HL-60 (cell line): ENCODE measurements around the gene KRT15.

ENCODE experiments used
- SPI1 ChIP-seq: IDR thresholded peaks from 2 replicates; pipeline ENCODE4 v1.6.1; 2012; ENCODE audit warnings: low read depth, mild to moderate bottlenecking, borderline replicate concordance
- TF ChIP-seq, protein P1 (sequence below): IDR thresholded peaks from one replicate; pipeline ENCODE4 v1.5.1; 2011; ENCODE audit warnings: low read length, control low read depth, inconsistent platforms; ENCODE audit not compliant: insufficient read depth
- TF ChIP-seq, protein P2 (sequence below): IDR thresholded peaks from 2 replicates; pipeline ENCODE4 v1.6.1; 2012; ENCODE audit warnings: low read depth; ENCODE audit not compliant: insufficient replicate concordance

GRCh38 chr17:41539979-41540701 lies 21.4 kb upstream of the KRT15 start:
- TF ChIP-seq, protein P1, sequence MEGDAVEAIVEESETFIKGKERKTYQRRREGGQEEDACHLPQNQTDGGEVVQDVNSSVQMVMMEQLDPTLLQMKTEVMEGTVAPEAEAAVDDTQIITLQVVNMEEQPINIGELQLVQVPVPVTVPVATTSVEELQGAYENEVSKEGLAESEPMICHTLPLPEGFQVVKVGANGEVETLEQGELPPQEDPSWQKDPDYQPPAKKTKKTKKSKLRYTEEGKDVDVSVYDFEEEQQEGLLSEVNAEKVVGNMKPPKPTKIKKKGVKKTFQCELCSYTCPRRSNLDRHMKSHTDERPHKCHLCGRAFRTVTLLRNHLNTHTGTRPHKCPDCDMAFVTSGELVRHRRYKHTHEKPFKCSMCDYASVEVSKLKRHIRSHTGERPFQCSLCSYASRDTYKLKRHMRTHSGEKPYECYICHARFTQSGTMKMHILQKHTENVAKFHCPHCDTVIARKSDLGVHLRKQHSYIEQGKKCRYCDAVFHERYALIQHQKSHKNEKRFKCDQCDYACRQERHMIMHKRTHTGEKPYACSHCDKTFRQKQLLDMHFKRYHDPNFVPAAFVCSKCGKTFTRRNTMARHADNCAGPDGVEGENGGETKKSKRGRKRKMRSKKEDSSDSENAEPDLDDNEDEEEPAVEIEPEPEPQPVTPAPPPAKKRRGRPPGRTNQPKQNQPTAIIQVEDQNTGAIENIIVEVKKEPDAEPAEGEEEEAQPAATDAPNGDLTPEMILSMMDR, result no peak
- TF ChIP-seq, protein P2, sequence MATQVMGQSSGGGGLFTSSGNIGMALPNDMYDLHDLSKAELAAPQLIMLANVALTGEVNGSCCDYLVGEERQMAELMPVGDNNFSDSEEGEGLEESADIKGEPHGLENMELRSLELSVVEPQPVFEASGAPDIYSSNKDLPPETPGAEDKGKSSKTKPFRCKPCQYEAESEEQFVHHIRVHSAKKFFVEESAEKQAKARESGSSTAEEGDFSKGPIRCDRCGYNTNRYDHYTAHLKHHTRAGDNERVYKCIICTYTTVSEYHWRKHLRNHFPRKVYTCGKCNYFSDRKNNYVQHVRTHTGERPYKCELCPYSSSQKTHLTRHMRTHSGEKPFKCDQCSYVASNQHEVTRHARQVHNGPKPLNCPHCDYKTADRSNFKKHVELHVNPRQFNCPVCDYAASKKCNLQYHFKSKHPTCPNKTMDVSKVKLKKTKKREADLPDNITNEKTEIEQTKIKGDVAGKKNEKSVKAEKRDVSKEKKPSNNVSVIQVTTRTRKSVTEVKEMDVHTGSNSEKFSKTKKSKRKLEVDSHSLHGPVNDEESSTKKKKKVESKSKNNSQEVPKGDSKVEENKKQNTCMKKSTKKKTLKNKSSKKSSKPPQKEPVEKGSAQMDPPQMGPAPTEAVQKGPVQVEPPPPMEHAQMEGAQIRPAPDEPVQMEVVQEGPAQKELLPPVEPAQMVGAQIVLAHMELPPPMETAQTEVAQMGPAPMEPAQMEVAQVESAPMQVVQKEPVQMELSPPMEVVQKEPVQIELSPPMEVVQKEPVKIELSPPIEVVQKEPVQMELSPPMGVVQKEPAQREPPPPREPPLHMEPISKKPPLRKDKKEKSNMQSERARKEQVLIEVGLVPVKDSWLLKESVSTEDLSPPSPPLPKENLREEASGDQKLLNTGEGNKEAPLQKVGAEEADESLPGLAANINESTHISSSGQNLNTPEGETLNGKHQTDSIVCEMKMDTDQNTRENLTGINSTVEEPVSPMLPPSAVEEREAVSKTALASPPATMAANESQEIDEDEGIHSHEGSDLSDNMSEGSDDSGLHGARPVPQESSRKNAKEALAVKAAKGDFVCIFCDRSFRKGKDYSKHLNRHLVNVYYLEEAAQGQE, result no peak
- no peak for TF ChIP-seq SPI1
